ENCODE results near the gene UQCRH.
"Not testable (repeated sequence)": the region's sequence is repeated elsewhere in the genome, so short reads cannot be mapped to it uniquely, and the experiment has no call there.

- TF ChIP-seq CTCF (IDR thresholded peaks at IDR 0.05 in 8 of 11, conservative IDR thresholded peaks at IDR 0.05 in 3 of 11); POLR2AphosphoS5 (IDR thresholded peaks at IDR 0.05); POLR2A (IDR thresholded peaks at IDR 0.05): not testable (repeated sequence)
Observed at GRCh38 chr1:46319301-46319700, 15.8 kb downstream of the UQCRH start.
